Mammary epithelial cell (primary cell): Measurements from ENCODE around the gene DOK7.

Experiments
- EZH2 ChIP-seq: IDR thresholded peaks from 2 replicates; pipeline ENCODE4 v1.6.1; 2012; ENCODE audit warnings: low read length, inconsistent platforms, borderline replicate concordance
- TF ChIP-seq, protein P1 (sequence below), 2 donors: IDR thresholded peaks in 1 of 2; conservative IDR thresholded peaks in 1 of 2; 2 replicates each; pipeline ENCODE4 v1.5.1; 2011 to 2012; ENCODE audit warnings: inconsistent platforms in 2 of 2, low read length in 2 of 2, mild to moderate bottlenecking in 2 of 2, control low read depth in 1 of 2, low read depth in 1 of 2; ENCODE audit not compliant: insufficient read depth in 1 of 2; ENCODE audit errors: extremely low read depth in 1 of 2

- TF ChIP-seq, protein P1, sequence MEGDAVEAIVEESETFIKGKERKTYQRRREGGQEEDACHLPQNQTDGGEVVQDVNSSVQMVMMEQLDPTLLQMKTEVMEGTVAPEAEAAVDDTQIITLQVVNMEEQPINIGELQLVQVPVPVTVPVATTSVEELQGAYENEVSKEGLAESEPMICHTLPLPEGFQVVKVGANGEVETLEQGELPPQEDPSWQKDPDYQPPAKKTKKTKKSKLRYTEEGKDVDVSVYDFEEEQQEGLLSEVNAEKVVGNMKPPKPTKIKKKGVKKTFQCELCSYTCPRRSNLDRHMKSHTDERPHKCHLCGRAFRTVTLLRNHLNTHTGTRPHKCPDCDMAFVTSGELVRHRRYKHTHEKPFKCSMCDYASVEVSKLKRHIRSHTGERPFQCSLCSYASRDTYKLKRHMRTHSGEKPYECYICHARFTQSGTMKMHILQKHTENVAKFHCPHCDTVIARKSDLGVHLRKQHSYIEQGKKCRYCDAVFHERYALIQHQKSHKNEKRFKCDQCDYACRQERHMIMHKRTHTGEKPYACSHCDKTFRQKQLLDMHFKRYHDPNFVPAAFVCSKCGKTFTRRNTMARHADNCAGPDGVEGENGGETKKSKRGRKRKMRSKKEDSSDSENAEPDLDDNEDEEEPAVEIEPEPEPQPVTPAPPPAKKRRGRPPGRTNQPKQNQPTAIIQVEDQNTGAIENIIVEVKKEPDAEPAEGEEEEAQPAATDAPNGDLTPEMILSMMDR (conservative IDR thresholded peaks at IDR 0.05 in 1 of 2, IDR thresholded peaks at IDR 0.05 in 1 of 2; ENCODE audit: extremely low read depth in 1 of 2, insufficient read depth in 1 of 2, low read depth in 1 of 2, low read length in 2 of 2): no peak
- no peak for TF ChIP-seq EZH2
Measured at GRCh38 chr4:3482707-3483106, 19.6 kb downstream of the DOK7 start.
